ENCODE data around the gene B3GAT1. TPM values are rescaled to one million over a fixed set of nuclear protein-coding genes. Genes with fewer than 3 reads are reported as not detected.

The B3GAT1 gene
- total RNA-seq, 1 experiment from 2014 or later = 3.7 TPM

DNA sequence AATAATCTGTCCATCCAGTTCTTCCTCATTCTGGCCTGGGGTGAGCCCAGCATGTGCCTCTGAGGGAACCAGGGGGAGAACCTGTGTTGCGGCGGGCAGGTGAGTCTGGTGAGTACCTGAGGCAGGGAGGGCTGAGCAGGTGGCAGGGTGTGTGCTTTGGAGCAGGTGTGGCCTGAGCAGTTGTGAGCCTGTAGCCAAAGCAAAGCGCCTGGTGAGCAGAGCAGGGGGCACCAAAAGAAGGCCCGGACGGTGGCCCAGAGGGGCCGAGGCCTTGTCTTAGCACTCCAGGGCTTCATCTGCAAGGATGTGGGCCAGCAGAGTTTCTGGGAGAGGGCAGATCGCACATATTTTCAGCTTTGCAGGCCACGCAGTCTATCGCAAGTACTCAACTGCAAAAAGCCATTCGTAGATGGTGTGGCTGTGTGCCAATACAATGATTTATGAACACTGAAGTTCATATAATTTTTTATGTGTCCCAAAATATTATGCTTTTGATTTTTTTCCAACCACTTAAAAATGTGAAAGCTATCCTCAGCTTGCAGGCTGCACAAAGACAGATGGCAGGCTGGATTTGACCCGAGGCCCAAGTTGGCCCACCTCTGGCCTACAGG lies 71.6 kb downstream of the B3GAT1 start:
- DNase-seq (ENCODE audit: low spot score) = no peak
- CTCF ChIA-PET = no interaction called here

DNA sequence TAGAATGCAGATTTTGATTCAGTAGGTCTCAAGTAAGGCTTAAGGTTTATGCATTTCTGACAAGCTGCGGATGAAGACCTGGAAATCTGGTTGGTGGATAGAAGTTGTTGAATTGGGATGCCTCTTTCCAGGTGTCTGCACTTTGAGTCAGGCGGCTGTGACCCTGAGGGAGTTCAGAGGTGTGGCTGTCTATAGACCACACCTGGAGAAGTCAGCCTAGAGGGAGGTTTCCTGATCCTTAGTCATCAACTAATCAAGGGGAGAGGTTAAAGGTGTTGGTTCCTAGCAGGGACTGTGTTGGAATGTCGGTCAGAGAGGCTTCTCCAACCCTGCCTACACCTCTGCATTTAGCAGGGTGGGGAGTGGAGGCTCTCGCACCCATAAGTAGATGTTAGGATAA lies 72.3 kb downstream of the B3GAT1 start:
- DNase-seq (ENCODE audit: low spot score) = no peak
- intact Hi-C loops (cut with micrococcal nuclease; ENCODE audit: unreplicated experiment) = no loop called here
- ChIA-PET CTCF (no interaction called here), POLR2A (ENCODE audit: low non-redundant PET) (no interaction called here)
- TF ChIP-seq EZH2 (IDR thresholded peaks at IDR 0.05; ENCODE audit: borderline replicate concordance, low read depth, low read length, poor library complexity, severe bottlenecking) = no peak
- TF ChIP-seq, protein P1, sequence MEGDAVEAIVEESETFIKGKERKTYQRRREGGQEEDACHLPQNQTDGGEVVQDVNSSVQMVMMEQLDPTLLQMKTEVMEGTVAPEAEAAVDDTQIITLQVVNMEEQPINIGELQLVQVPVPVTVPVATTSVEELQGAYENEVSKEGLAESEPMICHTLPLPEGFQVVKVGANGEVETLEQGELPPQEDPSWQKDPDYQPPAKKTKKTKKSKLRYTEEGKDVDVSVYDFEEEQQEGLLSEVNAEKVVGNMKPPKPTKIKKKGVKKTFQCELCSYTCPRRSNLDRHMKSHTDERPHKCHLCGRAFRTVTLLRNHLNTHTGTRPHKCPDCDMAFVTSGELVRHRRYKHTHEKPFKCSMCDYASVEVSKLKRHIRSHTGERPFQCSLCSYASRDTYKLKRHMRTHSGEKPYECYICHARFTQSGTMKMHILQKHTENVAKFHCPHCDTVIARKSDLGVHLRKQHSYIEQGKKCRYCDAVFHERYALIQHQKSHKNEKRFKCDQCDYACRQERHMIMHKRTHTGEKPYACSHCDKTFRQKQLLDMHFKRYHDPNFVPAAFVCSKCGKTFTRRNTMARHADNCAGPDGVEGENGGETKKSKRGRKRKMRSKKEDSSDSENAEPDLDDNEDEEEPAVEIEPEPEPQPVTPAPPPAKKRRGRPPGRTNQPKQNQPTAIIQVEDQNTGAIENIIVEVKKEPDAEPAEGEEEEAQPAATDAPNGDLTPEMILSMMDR (conservative IDR thresholded peaks at IDR 0.05; ENCODE audit: low read depth, low read length) = no peak
- Histone ChIP-seq H3K27me3 (replicated peaks; ENCODE audit: insufficient read depth, low read depth, low read length, poor library complexity) (no peaks in the 10 kb centered on the region), H3K27ac (ENCODE audit: low read depth, low read length, poor library complexity, severe bottlenecking) (no peak overlapping the region), H3K4me1 (ENCODE audit: insufficient read depth, low read length, poor library complexity, severe bottlenecking) (no peaks in the 10 kb centered on the region), H3K9me3 (ENCODE audit: low read depth, low read length, poor library complexity, severe bottlenecking) (no peaks in the 10 kb centered on the region), H3K36me3 (ENCODE audit: insufficient read depth, low read length, poor library complexity, severe bottlenecking) (no peaks in the 10 kb centered on the region), H3K4me3 (ENCODE audit: low read depth, low read length, poor library complexity, severe bottlenecking) (no peak overlapping the region)
- BruUV-seq (replicated peaks) = no TSS peak

More for the DNA sequence above, 71.6 kb downstream of the B3GAT1 start:
- no peaks in the 10 kb centered on the region for H3K9me3 ChIP-seq (ENCODE audit: low read depth, low read length, poor library complexity, severe bottlenecking)
- POLR2A ChIA-PET (ENCODE audit: low non-redundant PET) = no interaction called here
- H3K36me3 ChIP-seq (ENCODE audit: insufficient read depth, low read length, poor library complexity, severe bottlenecking) = no peaks in the 10 kb centered on the region
- TF ChIP-seq, protein P1 (conservative IDR thresholded peaks at IDR 0.05; ENCODE audit: low read depth, low read length) = no peak
- TF ChIP-seq EZH2 (IDR thresholded peaks at IDR 0.05; ENCODE audit: borderline replicate concordance, low read depth, low read length, poor library complexity, severe bottlenecking) = no peak
- BruUV-seq (replicated peaks) = no TSS peak
- H3K27ac ChIP-seq (ENCODE audit: low read depth, low read length, poor library complexity, severe bottlenecking) = no peak overlapping the region
- H3K27me3 ChIP-seq (replicated peaks; ENCODE audit: insufficient read depth, low read depth, low read length, poor library complexity) = no peaks in the 10 kb centered on the region
- intact Hi-C loops (cut with micrococcal nuclease; ENCODE audit: unreplicated experiment) = no loop called here
- no peaks in the 10 kb centered on the region for H3K4me1 ChIP-seq (ENCODE audit: insufficient read depth, low read length, poor library complexity, severe bottlenecking)
- no peak overlapping the region for H3K4me3 ChIP-seq (ENCODE audit: low read depth, low read length, poor library complexity, severe bottlenecking)

DNA sequence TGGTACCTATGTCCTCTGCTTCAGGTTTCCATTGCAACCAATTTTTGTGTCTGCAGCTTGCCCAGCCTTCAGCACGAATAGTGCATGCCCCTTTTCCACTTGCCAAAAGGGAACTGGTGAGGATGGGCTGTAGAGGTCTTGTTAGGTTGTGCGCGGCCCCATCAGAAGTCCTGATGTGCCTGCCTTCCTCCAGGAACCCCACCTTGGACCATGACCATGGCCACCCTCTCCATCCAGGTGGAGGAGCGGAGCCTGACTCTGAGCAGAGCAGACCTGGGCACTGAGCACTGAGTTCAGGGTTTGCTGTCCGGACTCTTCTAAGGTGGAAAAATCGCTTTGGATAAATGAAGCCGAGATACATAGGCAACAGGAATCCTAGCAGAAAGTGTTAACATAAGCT lies 73.4 kb downstream of the B3GAT1 start:
- no peak for TF ChIP-seq EZH2 (IDR thresholded peaks at IDR 0.05; ENCODE audit: borderline replicate concordance, low read depth, low read length, poor library complexity, severe bottlenecking)
- TF ChIP-seq, protein P1 (conservative IDR thresholded peaks at IDR 0.05; ENCODE audit: low read depth, low read length) = no peak
- Histone ChIP-seq H3K9me3 (ENCODE audit: low read depth, low read length, poor library complexity, severe bottlenecking) (no peaks in the 10 kb centered on the region), H3K27me3 (replicated peaks; ENCODE audit: insufficient read depth, low read depth, low read length, poor library complexity) (no peaks in the 10 kb centered on the region), H3K4me1 (ENCODE audit: insufficient read depth, low read length, poor library complexity, severe bottlenecking) (no peaks in the 10 kb centered on the region), H3K4me3 (ENCODE audit: low read depth, low read length, poor library complexity, severe bottlenecking) (no peak overlapping the region), H3K36me3 (ENCODE audit: insufficient read depth, low read length, poor library complexity, severe bottlenecking) (no peaks in the 10 kb centered on the region), H3K27ac (ENCODE audit: low read depth, low read length, poor library complexity, severe bottlenecking) (no peak overlapping the region)
- intact Hi-C loops (cut with micrococcal nuclease; ENCODE audit: unreplicated experiment) = no loop called here
- DNase-seq (ENCODE audit: low spot score) = no peak
- ChIA-PET CTCF (no interaction called here), POLR2A (ENCODE audit: low non-redundant PET) (no interaction called here)
- no TSS peak for BruUV-seq (replicated peaks)

Measured in A673 (cell line).